ENCODE data around the gene MRTFA.
"Not testable (repeated sequence)": the region's sequence is repeated elsewhere in the genome, so short reads cannot be mapped to it uniquely, and the experiment has no call there.

Gene MRTFA

DNA sequence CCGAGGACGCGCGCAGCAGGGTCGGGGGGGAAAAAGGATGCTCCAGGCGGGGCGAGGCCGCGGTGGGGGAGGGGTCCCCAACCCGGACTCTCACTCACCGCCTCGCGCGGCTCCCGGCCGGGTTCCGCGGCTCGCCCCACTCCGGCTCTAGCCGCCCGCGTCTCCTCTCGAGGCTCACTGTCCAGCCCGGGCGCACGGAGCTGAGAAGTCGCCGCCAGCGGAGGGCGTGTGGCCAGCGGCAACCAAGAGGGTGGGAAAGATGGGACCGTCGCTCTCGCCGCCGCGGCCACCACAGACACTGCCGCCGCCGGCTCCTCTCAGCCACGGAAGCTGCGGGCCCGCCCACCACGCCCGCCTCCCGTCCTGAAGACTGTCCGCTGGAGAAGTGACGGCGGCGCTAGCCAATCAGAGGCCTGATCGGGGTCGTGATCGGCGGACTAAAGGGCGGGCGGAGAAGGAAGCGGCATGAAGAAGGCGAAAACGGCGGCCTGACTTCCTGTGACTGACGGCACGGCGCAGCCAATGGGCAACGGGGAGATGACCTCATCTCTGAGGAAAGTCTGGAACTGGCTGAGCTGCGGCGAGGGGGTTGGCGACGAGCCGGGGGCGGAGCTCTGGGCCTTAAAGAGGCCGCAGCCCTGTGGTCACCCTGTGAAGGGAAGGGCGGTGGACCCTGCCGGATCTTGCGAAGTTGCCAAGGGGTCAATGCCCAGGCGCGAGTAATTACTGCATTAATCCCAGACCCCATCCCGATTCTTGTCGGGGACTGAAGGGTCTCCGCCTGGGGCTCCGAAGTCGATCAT is at the start of gene MRTFA:
MRTFA (minus strand) TSS at position 340 of the 803 bp plus-strand sequence.
- no peaks in the 10 kb centered on the region for H3K36me3 ChIP-seq (ENCODE audit: insufficient read depth, low read length)

DNA sequence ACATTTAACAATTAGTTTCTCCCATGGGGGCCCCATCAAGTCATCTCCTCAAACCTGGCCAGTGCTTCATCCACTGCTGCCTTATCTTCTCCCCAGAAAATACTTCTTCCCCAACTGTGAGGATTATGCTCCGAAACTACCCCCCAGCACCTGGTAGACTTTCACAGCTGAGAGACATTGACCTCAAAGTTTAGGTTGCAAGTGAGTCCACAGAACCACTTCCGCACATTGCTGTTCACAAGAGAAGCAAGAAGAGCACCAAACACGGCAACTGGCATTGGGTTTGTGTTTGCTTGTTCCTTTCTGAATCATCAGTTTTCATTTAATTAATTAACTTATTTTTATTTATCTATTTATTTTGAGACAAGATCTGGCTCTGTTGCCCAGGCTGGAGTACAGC is 48.9 kb upstream of the MRTFA start:
- Histone ChIP-seq H2AFZ (ENCODE audit: low read length, unreplicated experiment) (no peak overlapping the region), H3K36me3 (ENCODE audit: insufficient read depth, low read length) (no peaks in the 10 kb centered on the region), H3K79me2 (ENCODE audit: control insufficient read depth, insufficient read depth, low read length, unreplicated experiment) (no peaks in the 10 kb centered on the region), H3K4me3 (ENCODE audit: low read depth, low read length) (no peak overlapping the region), H3K4me1 (ENCODE audit: control insufficient read depth, insufficient read depth, low read length, unreplicated experiment) (peaks cover 7% of the 10 kb centered on the region), H3K27me3 (ENCODE audit: insufficient read depth, low read length) (no peaks in the 10 kb centered on the region), H3K27ac (ENCODE audit: low read depth, low read length) (no peak overlapping the region)

More for the DNA sequence above, at the start of gene MRTFA:
- no peaks in the 10 kb centered on the region for H3K27me3 ChIP-seq (ENCODE audit: insufficient read depth, low read length)
- peak within 1 kb of the TSS; percentile 91 for H2AFZ ChIP-seq (ENCODE audit: low read length, unreplicated experiment)
- peak within 1 kb of the TSS; percentile 96 for H3K4me3 ChIP-seq (ENCODE audit: low read depth, low read length)
- H3K79me2 ChIP-seq (ENCODE audit: control insufficient read depth, insufficient read depth, low read length, unreplicated experiment): peaks cover 42% of the 10 kb centered on the region
- peak within 1 kb of the TSS; percentile 48; the same call in 1 of the 2 replicates for H3K27ac ChIP-seq (ENCODE audit: low read depth, low read length)
- peaks cover 8% of the 10 kb centered on the region for H3K4me1 ChIP-seq (ENCODE audit: control insufficient read depth, insufficient read depth, low read length, unreplicated experiment)

DNA sequence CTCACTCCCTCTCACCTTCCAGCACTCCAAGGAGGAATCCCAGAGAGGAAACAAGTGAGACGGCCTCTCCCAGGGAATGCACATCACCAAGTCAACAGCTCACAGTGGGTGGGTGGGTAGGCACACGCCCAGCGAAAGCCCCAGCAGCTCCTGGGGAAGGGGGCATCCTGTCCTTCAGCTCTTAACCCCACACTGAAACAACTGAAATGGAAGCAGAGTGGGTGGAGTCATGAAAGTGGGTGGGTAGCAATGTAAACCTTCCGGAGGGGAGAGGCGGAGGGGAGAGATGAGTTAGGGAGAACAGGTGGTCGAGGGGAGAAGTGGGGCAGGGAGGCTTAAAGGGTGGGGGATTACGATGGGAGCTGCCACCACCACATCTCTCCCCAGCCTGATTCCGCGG is 48.2 kb upstream of the MRTFA start:
- peaks cover 7% of the 10 kb centered on the region for H3K4me1 ChIP-seq (ENCODE audit: control insufficient read depth, insufficient read depth, low read length, unreplicated experiment)
- H3K79me2 ChIP-seq (ENCODE audit: control insufficient read depth, insufficient read depth, low read length, unreplicated experiment): no peaks in the 10 kb centered on the region
- H2AFZ ChIP-seq (ENCODE audit: low read length, unreplicated experiment): no peak overlapping the region
- H3K27me3 ChIP-seq (ENCODE audit: insufficient read depth, low read length): peaks cover 3% of the 10 kb centered on the region; the same call in 1 of the 2 replicates
- no peak overlapping the region for H3K4me3 ChIP-seq (ENCODE audit: low read depth, low read length)
- H3K36me3 ChIP-seq (ENCODE audit: insufficient read depth, low read length): no peaks in the 10 kb centered on the region
- H3K27ac ChIP-seq (ENCODE audit: low read depth, low read length): no peak overlapping the region

DNA sequence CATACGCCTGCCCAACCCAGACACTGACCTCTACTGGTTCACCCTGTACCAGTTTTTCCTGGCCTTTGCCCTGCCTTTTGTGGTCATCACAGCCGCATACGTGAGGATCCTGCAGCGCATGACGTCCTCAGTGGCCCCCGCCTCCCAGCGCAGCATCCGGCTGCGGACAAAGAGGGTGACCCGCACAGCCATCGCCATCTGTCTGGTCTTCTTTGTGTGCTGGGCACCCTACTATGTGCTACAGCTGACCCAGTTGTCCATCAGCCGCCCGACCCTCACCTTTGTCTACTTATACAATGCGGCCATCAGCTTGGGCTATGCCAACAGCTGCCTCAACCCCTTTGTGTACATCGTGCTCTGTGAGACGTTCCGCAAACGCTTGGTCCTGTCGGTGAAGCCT is 44.9 kb upstream of the MRTFA start:
- Histone ChIP-seq H2AFZ (ENCODE audit: low read length, unreplicated experiment) (no peak overlapping the region), H3K4me1 (ENCODE audit: control insufficient read depth, insufficient read depth, low read length, unreplicated experiment) (peaks cover 7% of the 10 kb centered on the region), H3K36me3 (ENCODE audit: insufficient read depth, low read length) (no peaks in the 10 kb centered on the region), H3K27me3 (ENCODE audit: insufficient read depth, low read length) (peaks cover 3% of the 10 kb centered on the region; the same call in 1 of the 2 replicates), H3K79me2 (ENCODE audit: control insufficient read depth, insufficient read depth, low read length, unreplicated experiment) (no peaks in the 10 kb centered on the region), H3K4me3 (ENCODE audit: low read depth, low read length) (no peak overlapping the region), H3K27ac (ENCODE audit: low read depth, low read length) (no peak overlapping the region)

DNA sequence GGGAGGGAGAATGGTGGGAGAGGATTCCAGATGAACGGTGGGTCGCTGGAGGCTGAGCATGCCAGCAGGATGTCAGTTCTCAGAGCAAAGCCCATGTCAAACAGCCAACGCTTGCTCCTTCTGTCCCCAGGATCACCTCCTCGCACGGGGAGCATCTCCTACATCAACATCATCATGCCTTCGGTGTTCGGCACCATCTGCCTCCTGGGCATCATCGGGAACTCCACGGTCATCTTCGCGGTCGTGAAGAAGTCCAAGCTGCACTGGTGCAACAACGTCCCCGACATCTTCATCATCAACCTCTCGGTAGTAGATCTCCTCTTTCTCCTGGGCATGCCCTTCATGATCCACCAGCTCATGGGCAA is 44.3 kb upstream of the MRTFA start:
- peaks cover 3% of the 10 kb centered on the region; the same call in 1 of the 2 replicates for H3K27me3 ChIP-seq (ENCODE audit: insufficient read depth, low read length)
- no peaks in the 10 kb centered on the region for H3K36me3 ChIP-seq (ENCODE audit: insufficient read depth, low read length)
- no peak overlapping the region for H2AFZ ChIP-seq (ENCODE audit: low read length, unreplicated experiment)
- H3K79me2 ChIP-seq (ENCODE audit: control insufficient read depth, insufficient read depth, low read length, unreplicated experiment): no peaks in the 10 kb centered on the region
- peaks cover 7% of the 10 kb centered on the region for H3K4me1 ChIP-seq (ENCODE audit: control insufficient read depth, insufficient read depth, low read length, unreplicated experiment)
- no peak overlapping the region for H3K4me3 ChIP-seq (ENCODE audit: low read depth, low read length)
- no peak overlapping the region for H3K27ac ChIP-seq (ENCODE audit: low read depth, low read length)

DNA sequence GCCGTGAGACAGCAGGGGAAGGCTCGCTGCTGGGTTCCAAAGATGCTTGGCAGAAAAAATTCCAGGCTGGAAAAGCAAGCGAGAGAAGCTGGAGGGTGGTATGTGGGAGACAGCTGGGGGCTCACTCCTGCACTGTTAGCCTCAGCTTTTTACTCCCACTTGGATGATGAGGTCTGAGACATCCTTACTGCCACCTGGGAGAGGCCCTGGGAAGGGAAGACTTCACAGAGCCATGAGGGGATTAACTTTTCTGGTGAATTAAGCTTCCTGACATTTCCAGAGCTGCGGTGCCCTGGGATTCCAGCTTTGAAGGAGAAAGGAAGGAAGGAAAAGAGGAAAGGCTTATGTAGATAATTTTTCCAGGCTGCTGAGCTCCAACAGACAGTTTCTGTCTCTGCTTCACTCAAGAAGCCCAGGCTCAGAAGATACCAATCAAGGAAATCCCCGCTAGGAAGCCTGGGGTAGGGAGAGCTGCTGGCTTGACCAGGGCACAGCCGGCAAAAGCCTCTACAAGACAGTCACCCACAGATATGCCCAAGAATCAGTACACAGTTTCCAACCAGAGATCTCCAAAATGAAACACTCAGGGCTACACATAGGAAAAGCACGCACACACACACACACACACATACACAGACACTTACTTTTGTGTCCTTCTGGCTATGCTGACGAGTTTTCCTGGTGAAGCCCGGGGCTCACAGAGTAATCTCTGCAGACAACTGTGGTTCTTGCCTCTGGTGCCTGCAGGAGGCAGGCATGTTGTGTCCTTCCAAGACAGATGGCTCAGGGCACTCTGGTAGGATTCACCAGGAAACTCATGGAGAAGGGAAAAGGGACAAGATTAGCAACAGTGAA is 43.7 kb upstream of the MRTFA start:
- H3K36me3 ChIP-seq (ENCODE audit: insufficient read depth, low read length): no peaks in the 10 kb centered on the region
- H2AFZ ChIP-seq (ENCODE audit: low read length, unreplicated experiment): no peak overlapping the region
- peaks cover 7% of the 10 kb centered on the region for H3K4me1 ChIP-seq (ENCODE audit: control insufficient read depth, insufficient read depth, low read length, unreplicated experiment)
- no peak overlapping the region for H3K4me3 ChIP-seq (ENCODE audit: low read depth, low read length)
- no peaks in the 10 kb centered on the region for H3K79me2 ChIP-seq (ENCODE audit: control insufficient read depth, insufficient read depth, low read length, unreplicated experiment)
- H3K27me3 ChIP-seq (ENCODE audit: insufficient read depth, low read length): peaks cover 3% of the 10 kb centered on the region; the same call in 1 of the 2 replicates
- H3K27ac ChIP-seq (ENCODE audit: low read depth, low read length): no peak overlapping the region

DNA sequence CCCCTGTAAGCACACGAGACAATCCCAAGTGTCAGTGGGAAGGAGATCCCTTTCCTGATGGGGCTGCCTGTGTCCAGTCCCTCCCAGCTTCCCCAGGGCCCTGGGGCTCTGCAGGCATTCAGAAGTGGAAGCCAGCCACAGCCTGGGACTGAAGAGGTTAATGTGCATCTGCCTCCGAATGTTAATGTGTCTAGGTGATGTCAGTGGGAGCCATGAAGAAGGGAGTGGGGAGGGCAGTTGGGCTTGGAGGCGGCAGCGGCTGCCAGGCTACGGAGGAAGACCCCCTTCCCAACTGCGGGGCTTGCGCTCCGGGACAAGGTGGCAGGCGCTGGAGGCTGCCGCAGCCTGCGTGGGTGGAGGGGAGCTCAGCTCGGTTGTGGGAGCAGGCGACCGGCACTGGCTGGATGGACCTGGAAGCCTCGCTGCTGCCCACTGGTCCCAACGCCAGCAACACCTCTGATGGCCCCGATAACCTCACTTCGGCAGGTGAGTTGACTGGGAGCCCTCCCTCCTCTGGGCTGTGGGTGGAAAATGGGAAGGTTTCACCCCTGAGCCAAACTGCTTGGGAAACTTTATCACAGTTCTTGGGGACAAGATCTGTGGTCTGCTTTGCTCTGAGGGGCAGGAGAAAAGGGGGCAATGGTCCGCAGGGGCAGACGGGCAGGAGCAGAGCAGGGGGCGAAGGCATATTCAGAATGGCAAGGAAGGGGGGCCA is 42.9 kb upstream of the MRTFA start, which contains the start of gene MCHR1:
MCHR1 (plus strand) TSS at position 236 of the 715 bp plus-strand sequence; CDS start at position 405, 169 bp downstream.
- Histone ChIP-seq H3K36me3 (ENCODE audit: insufficient read depth, low read length) (no peaks in the 10 kb centered on the region), H3K4me1 (ENCODE audit: control insufficient read depth, insufficient read depth, low read length, unreplicated experiment) (peaks cover 7% of the 10 kb centered on the region), H3K27me3 (ENCODE audit: insufficient read depth, low read length) (peaks cover 3% of the 10 kb centered on the region; the same call in 1 of the 2 replicates), H2AFZ (ENCODE audit: low read length, unreplicated experiment) (no peak within 1 kb of the TSS), H3K79me2 (ENCODE audit: control insufficient read depth, insufficient read depth, low read length, unreplicated experiment) (no peaks in the 10 kb centered on the region), H3K4me3 (ENCODE audit: low read depth, low read length) (no peak within 1 kb of the TSS), H3K27ac (ENCODE audit: low read depth, low read length) (no peak within 1 kb of the TSS)

DNA sequence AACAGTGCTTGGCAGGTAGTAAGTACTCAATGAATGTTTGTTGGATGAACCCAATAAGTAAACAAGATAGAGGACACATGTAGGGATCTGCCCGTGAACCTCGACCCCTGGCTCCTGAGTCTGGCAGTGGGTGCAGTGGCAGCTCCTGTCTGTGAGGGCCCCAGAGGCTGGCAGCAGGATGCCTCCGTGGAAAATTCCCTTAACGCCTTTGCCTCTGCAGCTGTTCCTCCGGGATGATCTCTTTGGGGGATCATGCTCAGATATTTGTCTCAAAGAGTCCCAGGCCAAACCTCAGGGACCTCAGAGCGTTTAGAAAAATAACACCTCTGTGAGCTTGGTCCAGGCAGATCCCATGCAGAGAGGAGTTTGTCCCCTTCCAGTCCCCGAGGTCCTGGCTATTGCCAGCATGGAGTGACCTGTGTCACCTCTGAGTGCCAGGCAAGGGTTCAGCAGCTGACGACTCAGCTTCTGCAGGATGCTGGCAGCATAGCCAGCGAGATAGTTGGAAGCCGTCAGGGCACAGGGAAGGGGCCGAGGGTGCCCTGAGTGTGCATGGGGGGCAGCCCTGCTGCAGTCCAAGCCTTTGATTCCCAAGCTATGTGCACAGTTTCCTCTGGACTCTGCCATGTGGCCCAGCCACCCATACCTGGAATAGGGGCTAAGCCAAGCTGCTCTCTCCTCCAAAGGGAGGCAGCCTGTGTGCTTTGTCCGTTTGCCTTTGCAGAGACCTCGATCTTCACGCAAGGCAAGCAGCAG is 42.2 kb upstream of the MRTFA start:
- no peak overlapping the region for H3K27ac ChIP-seq (ENCODE audit: low read depth, low read length)
- H2AFZ ChIP-seq (ENCODE audit: low read length, unreplicated experiment): no peak overlapping the region
- no peak overlapping the region for H3K4me3 ChIP-seq (ENCODE audit: low read depth, low read length)
- H3K79me2 ChIP-seq (ENCODE audit: control insufficient read depth, insufficient read depth, low read length, unreplicated experiment): no peaks in the 10 kb centered on the region
- H3K36me3 ChIP-seq (ENCODE audit: insufficient read depth, low read length): no peaks in the 10 kb centered on the region
- peaks cover 7% of the 10 kb centered on the region for H3K4me1 ChIP-seq (ENCODE audit: control insufficient read depth, insufficient read depth, low read length, unreplicated experiment)
- H3K27me3 ChIP-seq (ENCODE audit: insufficient read depth, low read length): peaks cover 3% of the 10 kb centered on the region; the same call in 1 of the 2 replicates

DNA sequence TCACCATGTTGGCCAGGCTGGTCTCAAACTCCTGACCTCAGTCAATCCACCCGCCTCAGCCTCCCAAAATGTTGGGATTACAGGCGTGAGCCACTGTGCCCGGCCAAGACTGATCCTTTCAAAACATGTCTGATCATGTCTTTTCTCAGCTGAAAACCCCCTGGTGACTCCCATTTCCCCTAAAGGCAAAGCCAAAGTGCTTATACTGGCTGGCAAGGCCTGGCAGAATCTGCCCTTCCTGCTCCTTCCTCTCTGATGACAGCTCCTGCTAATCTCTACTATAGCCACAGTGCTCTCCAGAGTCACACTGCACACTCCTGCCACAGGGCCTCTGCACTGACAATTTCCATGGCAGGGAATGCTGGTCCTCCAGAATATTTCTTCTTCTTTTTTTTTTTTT is 40.1 kb upstream of the MRTFA start:
- Histone ChIP-seq H3K27ac (ENCODE audit: low read depth, low read length) (no peak overlapping the region), H2AFZ (ENCODE audit: low read length, unreplicated experiment) (no peak overlapping the region), H3K27me3 (ENCODE audit: insufficient read depth, low read length) (peaks cover 3% of the 10 kb centered on the region; the same call in 1 of the 2 replicates), H3K4me3 (ENCODE audit: low read depth, low read length) (no peak overlapping the region), H3K79me2 (ENCODE audit: control insufficient read depth, insufficient read depth, low read length, unreplicated experiment) (no peaks in the 10 kb centered on the region), H3K36me3 (ENCODE audit: insufficient read depth, low read length) (no peaks in the 10 kb centered on the region), H3K4me1 (ENCODE audit: control insufficient read depth, insufficient read depth, low read length, unreplicated experiment) (no peaks in the 10 kb centered on the region)

DNA sequence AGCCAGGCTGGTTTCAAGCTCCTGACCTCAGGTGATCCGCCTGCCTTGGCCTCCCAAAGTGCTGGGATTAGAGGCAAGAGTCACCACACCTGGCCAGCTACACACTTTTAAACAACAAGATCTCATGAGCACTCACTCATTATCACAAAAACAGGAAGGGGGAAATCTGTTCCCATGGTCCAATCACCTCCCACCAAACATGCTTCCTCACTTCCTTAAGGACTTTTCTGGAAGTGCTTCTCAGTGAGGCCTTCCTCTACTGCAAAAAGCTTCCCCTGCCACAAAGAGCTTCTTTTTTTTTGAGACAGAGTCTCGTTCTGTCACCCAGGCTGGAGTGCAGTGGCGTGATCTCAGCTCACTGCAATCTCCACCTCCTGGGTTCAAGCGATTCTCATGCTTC is 39.6 kb upstream of the MRTFA start:
- not testable (repeated sequence) for H3K27ac ChIP-seq (ENCODE audit: low read depth, low read length); H3K79me2 ChIP-seq (ENCODE audit: control insufficient read depth, insufficient read depth, low read length, unreplicated experiment)

More for the DNA sequence above, 39.6 kb upstream of the MRTFA start:
- H3K4me1 ChIP-seq (ENCODE audit: control insufficient read depth, insufficient read depth, low read length, unreplicated experiment); H2AFZ ChIP-seq (ENCODE audit: low read length, unreplicated experiment); H3K4me3 ChIP-seq (ENCODE audit: low read depth, low read length); H3K27me3 ChIP-seq (ENCODE audit: insufficient read depth, low read length); H3K36me3 ChIP-seq (ENCODE audit: insufficient read depth, low read length): not testable (repeated sequence)

Measured in ACC112 (cell line).